Ovary (tissue), 9 donors: ENCODE measurements around the gene SDK1. TPM values are rescaled to one million over a fixed set of nuclear protein-coding genes. Genes with fewer than 3 reads are reported as not detected.

ENCODE experiments used
- DNase-seq, 5 donors: peaks; one replicate each; pipeline ENCODE4 v3.0.0-alpha.2; 2019 to 2020
- H3K27ac ChIP-seq, 2 donors: fragments of 200-600 bp; one replicate each; pipeline versions ENCODE4 v1.5.1 to v1.8.0; 2019 to 2022
- H3K27me3 ChIP-seq: fragments of 200-600 bp; one replicate; pipeline ENCODE4 v1.8.0; 2022
- H3K36me3 ChIP-seq: fragments of 200-600 bp; sonication (generic); one replicate; pipeline ENCODE4 v1.5.1; 2019
- H3K4me1 ChIP-seq: one replicate; pipeline ENCODE4 v1.8.1; 2013; ENCODE audit warnings: mild to moderate bottlenecking, moderate library complexity; ENCODE audit not compliant: insufficient read depth
- H3K4me3 ChIP-seq: fragments of 200-600 bp; sonication (generic); one replicate; pipeline ENCODE4 v1.5.1; 2017
- H3K9me3 ChIP-seq, 2 donors: fragments of 200-600 bp in 1 of 2; sonication (generic) in 1 of 2; one replicate each; pipeline versions ENCODE4 v1.5.1 to v1.8.1; 2013 to 2019; ENCODE audit warnings: mild to moderate bottlenecking in 1 of 2, moderate library complexity in 1 of 2
- CTCF ChIP-seq, 3 donors: fragments of 450-650 bp in 2 of 3; fragments of 200-600 bp in 1 of 3; IDR thresholded peaks; one replicate each; pipeline versions ENCODE4 v1.5.1 to v1.8.0; 2016 to 2022; ENCODE audit warnings: antibody characterized with exemption in 3 of 3, mild to moderate bottlenecking in 1 of 3
- EP300 ChIP-seq: sonication (generic); formaldehyde crosslinking; IDR thresholded peaks from one replicate; pipeline ENCODE4 v1.6.1; 2017; ENCODE audit warnings: antibody characterized with exemption
- POLR2A ChIP-seq: fragments of 450-650 bp; IDR thresholded peaks from one replicate; pipeline ENCODE4 v1.6.1; 2017; ENCODE audit warnings: antibody characterized with exemption, mild to moderate bottlenecking, moderate library complexity
- WGBS, 3 donors: extraction: QIAGEN DNeasy Blood & Tissue Kit in 1 of 3; methylation state at CpG; one replicate each; pipeline versions ENCODE4 v1.1.5 to v1.1.7; 2013 to 2017; 5-methylcytosine and 5-hydroxymethylcytosine counted together
- intact Hi-C, 4 donors: fragments of 100-400 bp; cut with DNase I; formaldehyde crosslinking; loops; one replicate each; pipeline versions ENCODE4 v1.11.0 to v1.15.1; 2022 to 2023
- polyA plus RNA-seq, 2 donors: library from polyadenylated mRNA; stranded (reverse); fragments of 200-250 nt in 1 of 2; fragments of 350-450 nt in 1 of 2; fragmentation: Illumina TruSeq in 1 of 2; extraction: RNeasy Lipid Tissue Mini Kit (QIAGEN cat#74804) in 1 of 2; gene quantifications; one replicate each; pipeline ENCODE4 v1.2.3, GENCODE V29; 2013 to 2014
- total RNA-seq, 7 donors: library from RNA; depleted of rRNA in 2 of 7; stranded (reverse); fragments of >200 nt in 2 of 7; fragmentation: NEBNext Ultra II Directional in 3 of 7; extraction: Animal tissue kit (Norgen Biotek cat#: 25700) in 3 of 7; gene quantifications; one replicate each; pipeline versions ENCODE4 v1.1.0 to v1.2.4, GENCODE V29; 2016 to 2023
- donor health status: DM: no; HTN: no; CAD: no; lungs with moderate emphysema.
- donor health status: DM: no; HTN: no; CAD: no.
- donor health status: Bipolar disorder and iron deficiency.
- donor health status: DM: yes; HTN: yes; CAD: no.
- donor health status: DM: no; HTN: no; CAD: no.
- donor health status: DM: yes; HTN: yes; CAD: no.

The SDK1 gene
- total and polyA plus RNA-seq, 9 donors: 1.2 to 13.3 (median 4.4) TPM

GRCh38 chr7:4159154-4159501, 858.1 kb downstream of the SDK1 start:
- intact Hi-C loops: no loop called here
- DNase-seq: no peak
- Histone ChIP-seq H3K36me3 (no peaks in the 10 kb centered on the region), H3K4me1 (no peaks in the 10 kb centered on the region), H3K27ac (no peak overlapping the region), H3K9me3 (no peaks in the 10 kb centered on the region), H3K4me3 (no peak overlapping the region), H3K27me3 (no peaks in the 10 kb centered on the region)
- no peak for TF ChIP-seq CTCF (IDR thresholded peaks at IDR 0.05)
- WGBS, 3 donors: 72 to 75% (median 75%) methylated on average over 5 of the region's 5 CpGs

- Histone ChIP-seq H3K27ac (peak overlapping the region in 1 of 2 donors; percentile 8), H3K4me1 (no peaks in the 10 kb centered on the region), H3K27me3 (no peaks in the 10 kb centered on the region), H3K4me3 (no peak overlapping the region), H3K9me3 (no peaks in the 10 kb centered on the region), H3K36me3 (no peaks in the 10 kb centered on the region)
- TF ChIP-seq EP300: no peak
- no peak for TF ChIP-seq CTCF (IDR thresholded peaks at IDR 0.05)
- WGBS, 3 donors: 61 to 68% (median 64%) methylated on average over 6 of the region's 6 CpGs
- DNase-seq: no peak
- intact Hi-C loops: no loop called here
Measured at GRCh38 chr7:4159761-4160554, 858.9 kb downstream of the SDK1 start.

GRCh38 chr7:4162884-4163564, 862.0 kb downstream of the SDK1 start:
- intact Hi-C loops: no loop called here
- no peak for DNase-seq
- 69 to 79% (median 77%) methylated on average over 14 of the region's 14 CpGs for WGBS, 3 donors
- H3K4me3 ChIP-seq: no peak overlapping the region
- no peaks in the 10 kb centered on the region for H3K9me3 ChIP-seq
- no peaks in the 10 kb centered on the region for H3K27me3 ChIP-seq
- no peaks in the 10 kb centered on the region for H3K36me3 ChIP-seq
- H3K4me1 ChIP-seq: no peaks in the 10 kb centered on the region
- H3K27ac ChIP-seq: no peak overlapping the region
- TF ChIP-seq POLR2A: no peak
- no peak for TF ChIP-seq CTCF (IDR thresholded peaks at IDR 0.05)
- no peak for TF ChIP-seq EP300

- Histone ChIP-seq H3K27me3 (no peaks in the 10 kb centered on the region), H3K36me3 (no peaks in the 10 kb centered on the region), H3K4me3 (no peak overlapping the region), H3K27ac (no peak overlapping the region), H3K4me1 (no peaks in the 10 kb centered on the region), H3K9me3 (no peaks in the 10 kb centered on the region)
- 91 to 95% (median 95%) methylated on average over 13 of the region's 13 CpGs for WGBS, 3 donors
- DNase-seq: no peak
- intact Hi-C loops: no loop called here
- TF ChIP-seq POLR2A: no peak
- TF ChIP-seq CTCF (IDR thresholded peaks at IDR 0.05): no peak
- no peak for TF ChIP-seq EP300
Measured at GRCh38 chr7:4163565-4164203, 862.6 kb downstream of the SDK1 start.
